ENCODE results near the gene DNASE1L2.

The DNASE1L2 gene

DNA sequence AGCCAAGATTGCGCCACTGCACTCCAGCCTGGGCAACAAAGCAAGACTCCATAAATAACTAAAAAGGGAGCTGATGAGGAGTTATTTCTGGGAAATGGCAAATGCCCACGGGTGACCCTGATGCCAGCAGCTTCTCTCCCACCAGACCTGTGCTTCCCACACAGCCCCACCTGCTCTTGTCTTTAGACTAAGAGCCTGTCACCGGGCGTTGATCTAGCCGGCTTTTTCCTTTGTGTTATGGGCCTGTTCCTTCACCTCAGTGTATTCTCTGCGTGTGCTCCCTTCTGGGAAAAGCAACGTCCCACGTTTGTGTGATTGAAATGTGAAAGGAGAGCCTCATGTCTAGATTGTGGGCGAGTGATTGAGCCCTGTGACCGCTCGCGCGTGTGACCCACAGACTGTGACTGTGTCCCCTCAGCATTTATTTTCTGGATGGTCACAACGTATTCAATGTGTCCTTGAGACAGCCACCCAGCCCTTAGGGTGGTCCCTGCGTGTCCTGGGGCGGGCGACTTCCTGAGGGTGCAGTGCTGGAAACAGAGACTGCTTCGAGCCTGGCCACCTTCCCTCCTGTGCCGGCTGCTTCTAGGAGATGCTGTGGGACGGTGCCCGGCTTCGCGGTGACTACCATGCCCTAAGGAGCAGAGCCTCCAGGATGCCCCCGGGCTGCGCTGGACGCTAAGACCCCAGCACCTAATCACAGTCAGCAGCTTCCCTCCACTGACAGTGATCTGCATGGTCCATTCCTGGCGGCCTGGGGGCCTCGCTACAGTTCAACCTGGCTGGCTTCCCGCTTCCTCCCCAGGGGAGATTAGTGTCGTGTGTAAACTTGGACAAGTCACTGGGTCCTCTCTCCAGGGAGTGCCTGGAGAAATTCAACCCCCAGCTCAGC lies 39.5 kb downstream of the DNASE1L2 start:
- TF ChIP-seq, protein P1, sequence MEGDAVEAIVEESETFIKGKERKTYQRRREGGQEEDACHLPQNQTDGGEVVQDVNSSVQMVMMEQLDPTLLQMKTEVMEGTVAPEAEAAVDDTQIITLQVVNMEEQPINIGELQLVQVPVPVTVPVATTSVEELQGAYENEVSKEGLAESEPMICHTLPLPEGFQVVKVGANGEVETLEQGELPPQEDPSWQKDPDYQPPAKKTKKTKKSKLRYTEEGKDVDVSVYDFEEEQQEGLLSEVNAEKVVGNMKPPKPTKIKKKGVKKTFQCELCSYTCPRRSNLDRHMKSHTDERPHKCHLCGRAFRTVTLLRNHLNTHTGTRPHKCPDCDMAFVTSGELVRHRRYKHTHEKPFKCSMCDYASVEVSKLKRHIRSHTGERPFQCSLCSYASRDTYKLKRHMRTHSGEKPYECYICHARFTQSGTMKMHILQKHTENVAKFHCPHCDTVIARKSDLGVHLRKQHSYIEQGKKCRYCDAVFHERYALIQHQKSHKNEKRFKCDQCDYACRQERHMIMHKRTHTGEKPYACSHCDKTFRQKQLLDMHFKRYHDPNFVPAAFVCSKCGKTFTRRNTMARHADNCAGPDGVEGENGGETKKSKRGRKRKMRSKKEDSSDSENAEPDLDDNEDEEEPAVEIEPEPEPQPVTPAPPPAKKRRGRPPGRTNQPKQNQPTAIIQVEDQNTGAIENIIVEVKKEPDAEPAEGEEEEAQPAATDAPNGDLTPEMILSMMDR (IDR thresholded peaks at IDR 0.05; ENCODE audit: insufficient read depth, missing control alignments) = no peak
- no peak for FAIRE-seq

DNA sequence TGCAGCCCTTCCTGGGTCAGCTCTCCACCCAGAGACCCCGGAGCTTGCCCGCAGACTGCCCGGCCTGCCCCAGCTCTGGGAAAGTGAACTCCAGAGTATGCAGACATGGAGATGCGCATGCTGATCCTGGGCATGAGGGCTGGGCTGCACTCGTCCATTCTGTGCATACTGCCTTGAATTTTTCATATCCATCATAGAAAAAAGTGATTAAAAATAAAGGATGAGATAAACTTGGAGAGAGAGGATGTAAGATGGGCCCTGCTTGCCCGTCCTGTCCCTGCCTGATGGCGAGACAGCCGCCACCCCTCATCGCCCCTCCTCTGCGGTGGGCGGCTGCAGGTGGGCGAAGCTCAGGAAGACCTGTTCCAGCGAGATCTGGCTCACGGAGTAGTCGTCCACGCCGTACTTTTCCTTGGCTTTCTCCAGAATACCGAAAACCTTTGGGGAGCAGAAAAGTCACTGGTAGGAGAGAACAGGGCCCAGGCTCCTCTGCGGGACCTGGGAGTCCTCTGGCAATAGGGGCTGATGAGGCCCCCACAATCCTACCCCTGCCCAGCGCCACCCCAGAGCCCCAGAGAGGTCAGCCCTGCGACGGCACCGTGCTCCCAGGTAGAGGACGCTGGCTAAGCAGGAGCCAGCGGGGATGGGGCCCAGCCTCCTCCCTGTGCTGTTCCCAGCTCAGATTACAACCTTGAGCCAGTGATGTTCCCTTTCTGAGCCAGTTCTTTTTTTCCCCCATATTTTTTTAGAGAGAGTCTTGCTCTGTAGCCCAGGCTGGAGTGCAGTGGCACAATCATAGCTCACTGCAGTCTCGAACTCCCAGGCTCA lies 40.3 kb downstream of the DNASE1L2 start:
- TF ChIP-seq, protein P1 (IDR thresholded peaks at IDR 0.05; ENCODE audit: insufficient read depth, missing control alignments) = no peak
- no peak for FAIRE-seq
- no peak for DNase-seq (ENCODE audit: insufficient read length, low spot score)

More for the DNA sequence above, 39.5 kb downstream of the DNASE1L2 start:
- no peak for DNase-seq (ENCODE audit: insufficient read length, low spot score)

DNA sequence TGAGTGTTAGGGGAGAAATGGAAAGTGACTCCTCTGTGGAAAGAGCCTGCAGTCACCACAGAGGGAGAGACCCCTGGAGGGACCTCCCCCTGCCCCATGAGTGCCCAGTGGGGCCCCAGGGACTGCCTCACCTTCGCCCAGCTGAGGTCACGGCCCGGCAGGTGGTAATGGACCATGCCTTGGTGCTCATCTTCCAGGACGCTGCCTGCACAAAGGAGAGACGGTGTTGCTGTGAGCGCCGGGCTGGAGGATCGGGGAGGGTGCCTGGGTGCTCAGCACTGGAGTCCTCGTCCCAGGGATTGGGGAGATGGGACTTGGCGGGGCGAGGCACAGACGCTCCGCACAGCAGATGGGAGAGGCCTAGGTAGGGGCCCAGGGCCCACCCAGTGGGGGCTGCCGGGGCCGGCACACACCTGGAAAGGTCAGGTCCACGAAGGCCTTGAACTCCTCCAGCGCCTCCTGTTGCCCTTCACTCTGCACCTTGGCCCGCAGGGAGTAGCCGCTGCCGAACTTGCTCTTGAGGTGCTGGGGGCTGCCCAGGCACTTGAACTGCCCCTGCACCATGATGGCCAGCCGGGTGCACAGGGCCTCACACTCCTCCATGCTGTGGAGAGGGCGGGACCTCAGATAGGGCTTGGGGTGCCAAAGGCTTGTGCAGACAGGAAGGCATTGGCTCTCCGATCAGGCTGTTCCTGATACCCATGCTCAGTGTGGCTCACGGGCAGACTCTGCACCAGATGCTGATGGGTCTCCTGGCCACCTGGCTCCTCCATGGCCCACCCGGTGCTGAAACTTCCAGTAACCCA lies 41.4 kb downstream of the DNASE1L2 start:
- DNase-seq (ENCODE audit: insufficient read length, low spot score) (no peak), FAIRE-seq (no peak)
- TF ChIP-seq, protein P1 (IDR thresholded peaks at IDR 0.05; ENCODE audit: insufficient read depth, missing control alignments) = no peak

DNA sequence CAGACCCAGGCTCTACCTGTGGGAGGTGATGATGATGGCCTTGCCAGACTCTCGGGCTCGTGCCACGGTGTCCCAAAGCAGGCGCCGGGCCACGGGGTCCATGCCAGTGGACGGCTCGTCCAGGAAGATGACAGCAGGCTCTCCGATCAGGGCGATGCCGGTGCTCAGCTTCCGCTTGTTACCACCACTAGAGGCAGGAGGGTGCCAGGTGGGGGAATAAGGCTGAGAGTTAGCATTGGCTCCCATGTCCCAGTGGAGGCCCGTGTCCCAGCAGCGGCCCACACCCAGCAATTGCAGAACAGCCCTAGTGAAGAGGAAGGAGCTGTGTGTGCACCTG lies 42.0 kb downstream of the DNASE1L2 start:
- TF ChIP-seq, protein P1 (IDR thresholded peaks at IDR 0.05; ENCODE audit: insufficient read depth, missing control alignments) = no peak
- DNase-seq (ENCODE audit: insufficient read length, low spot score) (no peak), FAIRE-seq (no peak)

DNA sequence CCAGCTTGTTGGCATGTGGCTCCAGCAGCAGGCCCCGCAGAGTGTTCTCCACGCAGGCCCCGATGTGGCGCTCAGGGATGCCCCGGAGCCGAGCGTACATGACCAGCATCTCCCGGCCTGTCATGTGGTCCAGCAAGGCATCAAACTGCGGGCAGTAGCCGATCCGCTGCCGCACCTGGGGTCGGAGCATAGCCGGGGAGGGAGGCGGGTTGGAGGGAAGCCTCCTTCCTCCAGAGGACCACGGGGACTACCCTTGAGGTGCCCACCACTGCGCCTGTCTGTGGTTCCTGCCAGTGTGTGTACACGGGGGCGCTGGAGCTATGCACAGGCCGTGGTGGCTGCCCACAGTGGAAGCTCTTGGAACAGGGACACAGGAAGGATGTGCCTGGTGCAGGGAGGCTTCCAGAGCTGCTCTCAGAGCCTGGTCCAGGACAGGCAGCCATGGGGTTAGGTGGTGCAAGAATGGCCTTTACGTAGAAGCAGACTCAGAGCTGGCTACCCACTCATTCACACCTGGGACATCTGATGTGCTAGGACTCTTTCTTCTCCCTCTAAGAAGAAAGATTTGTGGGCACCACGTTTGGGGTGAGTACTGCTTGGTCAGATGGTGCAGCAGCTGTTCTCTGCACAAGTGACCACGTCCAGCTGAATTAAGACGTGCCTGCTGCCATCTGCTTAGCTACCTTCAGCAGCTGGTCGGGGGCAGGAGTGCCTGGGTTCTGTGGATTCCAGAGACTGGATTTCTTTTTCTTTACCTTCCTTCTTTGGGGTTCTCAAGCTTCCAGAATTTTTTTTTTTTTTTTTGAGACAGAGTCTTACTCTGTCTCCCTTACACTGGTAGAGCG lies 42.9 kb downstream of the DNASE1L2 start:
- DNase-seq (ENCODE audit: insufficient read length, low spot score) (peak; percentile 58), FAIRE-seq (no peak)
- TF ChIP-seq, protein P1 (IDR thresholded peaks at IDR 0.05; ENCODE audit: insufficient read depth, missing control alignments) = no peak

DNA sequence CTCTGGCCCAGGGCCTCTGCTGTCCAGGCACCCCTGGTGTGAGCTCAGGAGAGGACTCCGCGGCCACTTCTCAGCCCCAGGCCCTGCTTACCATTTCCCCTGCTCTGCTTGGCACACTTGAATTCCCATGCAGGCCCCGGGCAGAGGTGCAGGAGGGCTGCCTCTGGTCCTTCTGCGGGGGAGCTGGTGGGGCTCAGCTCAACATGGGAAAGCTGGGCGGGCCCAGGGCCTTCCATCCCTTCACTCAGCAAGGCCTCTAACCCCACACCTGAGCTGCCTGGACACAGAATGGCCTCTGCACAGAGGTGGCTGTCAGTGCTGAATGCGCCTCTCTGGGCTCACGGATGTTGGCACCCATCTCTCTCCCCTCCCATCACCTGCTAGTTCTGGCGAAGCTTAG lies 44.2 kb downstream of the DNASE1L2 start:
- TF ChIP-seq, protein P1 (IDR thresholded peaks at IDR 0.05; ENCODE audit: insufficient read depth, missing control alignments) = no peak
- FAIRE-seq (no peak), DNase-seq (ENCODE audit: insufficient read length, low spot score) (no peak)
